Measurements from ENCODE around the gene TRIM38. TPM values are rescaled to one million over a fixed set of nuclear protein-coding genes. Genes with fewer than 3 reads are reported as not detected.
"Not testable (repeated sequence)": the region's sequence is repeated elsewhere in the genome, so short reads cannot be mapped to it uniquely, and the experiment has no call there.

Gene TRIM38
- total RNA-seq, 1 donor from 2014 or later = 0.47 TPM

DNA sequence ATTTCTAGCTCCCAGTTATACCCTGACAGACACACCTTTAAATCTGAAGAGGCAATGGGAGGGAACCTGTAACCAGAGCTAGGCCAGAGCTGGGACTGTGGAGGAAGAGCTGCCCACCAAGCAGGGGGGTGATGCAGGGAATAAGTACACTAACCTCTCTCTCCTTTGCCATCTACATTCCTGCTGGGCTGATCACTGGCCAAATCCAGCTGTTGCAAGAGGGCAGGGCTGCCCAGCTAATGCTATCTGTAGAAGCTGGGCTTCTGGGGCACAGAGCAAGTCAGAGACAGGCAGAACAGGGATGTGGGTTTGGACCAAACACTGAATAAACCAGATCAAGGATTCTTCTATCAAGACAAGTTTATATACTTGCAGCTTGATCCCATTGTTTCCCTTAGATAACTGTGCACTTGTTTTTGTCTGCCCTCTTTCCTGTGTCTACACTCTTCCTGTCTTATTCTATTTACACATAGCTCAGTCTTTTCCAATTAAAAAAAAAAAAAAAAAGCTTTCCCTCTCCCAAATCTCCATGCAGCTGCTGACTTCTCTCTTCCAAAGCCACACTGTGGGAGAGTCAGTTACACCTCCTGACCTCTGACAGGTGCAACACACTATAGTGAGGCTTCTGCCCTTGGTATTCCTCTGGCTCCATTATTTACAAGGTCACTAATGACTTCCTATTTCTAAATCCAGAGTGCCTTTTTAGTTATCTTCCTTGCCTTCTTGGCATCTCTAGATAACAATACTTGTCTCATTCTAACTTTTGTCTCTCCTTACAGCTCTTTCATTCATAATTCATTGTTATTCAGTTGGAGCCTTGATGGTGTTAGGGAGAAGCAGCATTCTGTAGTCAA, 43.7 kb downstream of the TRIM38 start:
- no peak for DNase-seq

DNA sequence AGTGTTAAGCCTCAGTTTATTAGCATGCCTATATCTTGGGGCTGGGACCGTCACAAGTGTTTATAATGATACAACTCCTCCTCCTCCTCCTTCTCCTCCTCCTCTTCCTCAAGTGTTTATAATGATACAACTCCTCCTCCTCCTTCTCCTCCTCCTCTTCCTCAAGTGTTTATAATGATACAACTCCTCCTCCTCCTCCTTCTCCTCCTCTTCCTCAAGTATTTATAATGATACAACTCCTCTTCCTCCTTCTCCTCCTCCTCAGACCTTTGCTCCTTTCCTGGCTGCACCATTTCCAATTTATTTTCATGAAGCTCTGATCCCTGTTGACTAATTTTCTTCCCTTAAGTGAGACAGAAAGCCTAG, 44.3 kb downstream of the TRIM38 start:
- DNase-seq = not testable (repeated sequence)

DNA sequence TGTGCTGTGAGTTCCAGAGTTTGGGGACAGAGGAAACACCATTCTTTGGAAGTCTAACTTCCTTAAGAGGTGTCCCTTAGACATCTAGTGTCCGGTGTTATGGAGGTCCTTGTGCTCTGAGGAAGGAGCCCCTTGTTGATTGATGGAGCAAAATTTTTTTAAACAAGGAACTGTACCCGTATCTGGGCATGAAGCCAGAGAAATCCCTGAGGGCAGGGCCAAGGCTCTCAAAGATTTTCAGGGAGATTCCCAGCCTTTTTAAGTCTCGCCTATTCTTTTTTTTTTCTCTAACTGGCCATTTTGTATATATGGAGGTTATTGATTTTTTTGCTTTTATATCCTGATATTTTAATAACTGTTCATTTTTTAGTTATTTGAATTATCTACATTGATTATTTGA, 45.9 kb downstream of the TRIM38 start:
- DNase-seq = no peak

DNA sequence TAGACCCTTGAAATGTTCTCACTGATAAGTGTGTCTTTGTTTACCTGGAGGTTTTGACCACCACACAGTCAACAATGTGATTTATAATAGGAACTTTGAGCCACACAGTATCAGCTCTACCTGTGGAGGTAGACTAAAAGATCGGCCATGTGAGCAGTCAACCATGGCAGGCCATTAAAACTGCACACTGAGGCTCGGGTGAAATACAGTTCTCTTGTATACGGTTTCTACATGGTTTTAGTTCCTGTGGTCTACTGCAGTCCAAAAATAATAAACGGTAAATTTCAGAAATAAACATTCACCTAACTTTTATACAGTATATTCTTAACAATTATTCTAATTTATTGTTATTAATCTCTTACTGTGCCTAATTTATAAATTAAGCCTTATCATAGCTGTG, 47.2 kb downstream of the TRIM38 start:
- no peak for DNase-seq

DNA sequence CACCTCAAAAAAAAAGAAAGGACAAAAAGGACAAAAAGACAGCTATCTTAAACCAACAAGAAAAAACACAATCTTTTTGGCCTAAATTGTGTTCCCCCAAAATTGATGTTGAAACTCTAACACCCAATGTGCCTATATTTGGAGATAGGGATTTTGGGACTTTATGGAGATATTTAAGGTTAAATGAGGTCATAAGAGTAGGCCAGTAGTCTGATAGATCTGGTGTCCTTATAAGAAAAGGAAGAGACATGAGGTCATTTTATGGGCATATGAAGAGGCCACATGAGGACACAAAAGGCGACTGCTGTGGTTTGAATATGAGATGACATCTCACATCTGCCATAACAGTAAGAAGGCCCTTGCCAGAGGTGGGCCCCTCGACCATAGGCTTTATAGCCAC, 49.5 kb downstream of the TRIM38 start:
- no peak for DNase-seq

DNA sequence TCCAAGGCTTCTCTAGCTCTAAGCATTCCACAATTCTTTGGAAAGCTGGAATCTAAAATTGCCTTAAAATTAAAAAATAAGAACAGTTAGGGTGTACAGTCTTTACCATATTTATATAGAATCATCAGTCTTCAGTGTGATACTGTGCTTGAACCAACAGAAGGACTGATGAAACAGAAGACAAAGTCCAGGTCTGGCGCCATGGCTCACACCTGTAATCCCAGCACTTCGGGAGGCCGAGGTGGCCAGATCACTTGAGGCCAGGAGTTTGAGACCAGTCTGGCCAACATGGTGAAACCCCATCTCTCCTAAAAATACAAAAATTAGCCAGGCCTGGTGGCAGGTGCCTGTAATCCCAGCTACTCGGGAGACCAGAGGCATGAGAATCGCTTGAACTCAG, 51.8 kb downstream of the TRIM38 start:
- not testable (repeated sequence) for DNase-seq

DNA sequence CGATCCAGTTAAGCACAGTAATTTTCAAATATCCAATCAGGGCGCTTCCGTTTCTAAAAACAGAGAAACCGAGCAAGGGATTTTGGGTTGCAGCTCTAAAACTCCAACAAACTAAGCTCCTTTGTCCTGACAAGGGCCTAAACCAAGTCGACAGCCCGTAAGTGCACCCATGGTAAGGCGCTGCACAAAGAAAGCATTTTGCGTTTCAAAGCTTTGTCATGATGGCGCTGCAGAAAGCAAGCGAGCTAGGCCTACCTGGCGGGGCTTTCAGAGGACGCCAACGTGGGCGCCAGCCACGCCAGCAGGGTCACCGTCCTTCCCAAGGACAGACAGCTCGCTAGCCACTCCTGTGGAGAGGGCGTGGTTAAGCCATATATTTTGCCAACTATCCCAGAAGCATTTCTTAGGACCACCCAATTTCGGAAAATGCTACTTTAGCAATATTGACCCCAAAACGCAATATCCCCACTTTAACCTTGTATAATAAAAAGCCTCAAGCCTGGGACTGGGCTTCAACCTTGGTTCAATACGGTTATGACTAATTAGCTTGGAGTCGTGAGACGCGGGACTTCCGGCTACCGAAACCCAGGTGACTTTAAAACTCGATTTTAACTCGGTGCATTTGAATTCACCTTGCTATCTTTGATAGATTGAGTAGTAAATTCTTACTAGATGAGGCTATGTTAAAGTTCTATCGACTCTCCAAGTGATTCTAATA, 53.8 kb downstream of the TRIM38 start:
- DNase-seq = no peak

DNA sequence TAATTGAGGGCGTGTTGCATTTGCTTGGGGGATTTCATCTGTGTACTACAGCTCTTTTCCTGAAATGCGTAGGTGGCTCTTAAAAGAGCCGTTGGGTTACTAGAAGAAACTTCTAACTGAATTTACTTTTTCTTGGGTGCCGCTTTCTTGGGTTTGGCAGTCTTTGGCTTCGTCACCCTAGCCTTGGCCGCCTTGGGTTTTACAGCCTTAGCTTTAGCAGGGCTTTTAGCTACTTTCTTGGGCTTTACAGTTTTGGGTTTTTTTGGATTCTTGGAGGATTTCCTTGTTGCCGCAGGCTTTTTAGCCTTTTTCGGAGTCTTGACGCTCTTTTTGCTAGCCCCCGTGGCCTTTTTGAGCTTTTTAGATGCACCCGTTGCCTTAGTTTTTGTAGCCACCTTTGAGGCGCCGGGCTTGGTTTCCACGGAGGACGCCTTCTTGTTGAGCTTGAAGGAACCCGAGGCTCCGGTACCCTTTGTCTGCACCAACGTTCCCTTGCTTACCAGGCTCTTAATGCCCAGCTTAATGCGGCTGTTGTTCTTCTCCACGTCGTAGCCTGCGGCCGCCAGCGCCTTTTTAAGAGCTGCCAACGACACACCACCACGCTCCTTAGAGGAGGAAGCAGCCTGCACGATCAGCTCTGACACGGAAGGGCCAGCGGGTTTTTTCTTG, 54.5 kb downstream of the TRIM38 start:
- no peak for DNase-seq

DNA sequence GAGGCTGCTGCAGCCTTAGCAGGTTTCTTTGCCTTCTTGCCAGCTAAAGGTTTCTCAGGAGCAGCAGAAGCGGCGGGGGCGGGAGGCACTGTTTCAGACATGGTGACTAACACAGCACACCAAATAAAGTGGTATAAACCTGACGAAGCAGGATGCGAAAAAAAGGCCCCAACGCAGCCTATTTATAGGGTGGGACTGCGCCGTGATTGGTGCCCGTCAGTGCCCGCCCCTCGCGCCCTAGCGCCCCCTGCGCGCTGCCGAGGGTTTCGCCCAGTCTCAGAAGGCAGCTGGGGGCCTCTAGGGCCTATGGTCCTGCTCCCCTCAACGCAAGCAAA, 55.0 kb downstream of the TRIM38 start:
- peak; percentile 69 for DNase-seq

DNA sequence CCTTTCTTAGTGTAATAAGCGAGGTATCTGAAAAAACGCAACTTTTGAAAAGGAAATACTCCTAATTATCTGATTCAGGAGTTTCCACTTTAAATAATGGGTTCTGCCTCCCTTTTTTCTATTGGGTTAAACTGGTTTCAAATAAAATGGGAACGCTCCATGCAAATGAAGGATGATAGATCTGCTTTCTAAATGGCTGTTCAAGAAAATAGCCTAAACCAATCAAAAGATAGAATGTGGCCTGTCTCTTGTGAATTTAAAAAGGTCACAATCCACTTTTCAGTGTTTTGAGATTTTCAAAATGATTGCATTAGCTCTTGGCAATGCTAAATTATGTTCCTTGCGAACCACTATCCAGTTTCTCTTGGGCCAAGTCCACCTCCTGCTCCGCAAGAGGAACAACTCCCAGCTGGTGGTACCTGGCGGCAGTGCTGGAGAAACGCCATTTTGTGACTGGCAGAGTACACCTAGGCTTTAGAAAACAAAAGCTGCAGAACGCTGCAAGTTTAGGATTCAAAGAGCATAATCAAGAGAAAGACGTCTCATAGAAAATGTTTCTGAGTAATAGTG, 56.7 kb downstream of the TRIM38 start:
- DNase-seq = no peak

DNA sequence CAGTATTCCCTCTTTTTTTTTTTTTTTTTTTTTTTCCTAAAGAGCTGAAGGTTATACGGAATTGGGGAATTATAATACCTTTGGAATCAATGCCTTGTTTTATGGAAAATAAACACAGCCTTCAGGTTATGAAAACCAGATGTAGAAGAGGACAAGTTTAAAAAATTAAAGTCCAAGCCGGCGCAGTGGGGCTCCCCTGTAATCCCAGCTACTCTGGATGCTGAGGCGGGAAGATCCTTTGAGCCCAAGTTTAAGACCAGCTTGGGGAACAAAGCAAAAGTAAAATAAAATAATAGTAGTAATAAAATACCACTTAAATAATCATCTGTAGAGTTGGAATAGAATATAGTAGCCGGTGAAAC, 57.3 kb downstream of the TRIM38 start:
- DNase-seq = no peak

DNA sequence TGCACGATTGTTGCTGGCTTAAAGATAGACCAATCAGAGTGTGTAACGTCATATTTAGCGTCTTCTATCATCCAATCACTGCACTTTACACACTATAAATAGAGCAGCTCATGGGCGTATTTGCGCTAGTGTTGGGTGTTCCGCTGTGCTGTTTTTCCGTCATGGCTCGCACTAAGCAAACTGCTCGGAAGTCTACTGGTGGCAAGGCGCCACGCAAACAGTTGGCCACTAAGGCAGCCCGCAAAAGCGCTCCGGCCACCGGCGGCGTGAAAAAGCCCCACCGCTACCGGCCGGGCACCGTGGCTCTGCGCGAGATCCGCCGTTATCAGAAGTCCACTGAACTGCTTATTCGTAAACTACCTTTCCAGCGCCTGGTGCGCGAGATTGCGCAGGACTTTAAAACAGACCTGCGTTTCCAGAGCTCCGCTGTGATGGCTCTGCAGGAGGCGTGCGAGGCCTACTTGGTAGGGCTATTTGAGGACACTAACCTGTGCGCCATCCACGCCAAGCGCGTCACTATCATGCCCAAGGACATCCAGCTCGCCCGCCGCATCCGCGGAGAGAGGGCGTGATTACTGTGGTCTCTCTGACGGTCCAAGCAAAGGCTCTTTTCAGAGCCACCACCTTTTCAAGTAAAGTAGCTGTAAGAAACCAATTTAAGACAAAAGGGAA, 57.9 kb downstream of the TRIM38 start:
- DNase-seq = peak; percentile 49

DNA sequence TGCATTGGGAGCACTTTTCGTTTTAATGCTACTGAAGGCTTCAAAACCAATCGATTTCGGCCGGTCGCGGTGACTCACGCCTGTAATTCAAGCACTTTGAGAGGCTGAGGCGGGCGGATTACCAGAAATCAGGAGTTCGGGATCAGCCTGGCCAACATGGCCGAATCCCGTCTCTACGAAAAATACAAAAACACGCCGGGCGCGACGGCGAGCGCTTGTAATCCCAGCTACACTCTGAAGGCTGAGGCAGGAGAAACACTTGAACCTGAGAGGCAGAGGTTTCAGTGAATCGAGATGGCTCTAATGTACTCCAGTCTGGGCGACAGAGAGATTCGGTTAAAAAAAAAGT, 58.4 kb downstream of the TRIM38 start:
- DNase-seq = peak; percentile 35

DNA sequence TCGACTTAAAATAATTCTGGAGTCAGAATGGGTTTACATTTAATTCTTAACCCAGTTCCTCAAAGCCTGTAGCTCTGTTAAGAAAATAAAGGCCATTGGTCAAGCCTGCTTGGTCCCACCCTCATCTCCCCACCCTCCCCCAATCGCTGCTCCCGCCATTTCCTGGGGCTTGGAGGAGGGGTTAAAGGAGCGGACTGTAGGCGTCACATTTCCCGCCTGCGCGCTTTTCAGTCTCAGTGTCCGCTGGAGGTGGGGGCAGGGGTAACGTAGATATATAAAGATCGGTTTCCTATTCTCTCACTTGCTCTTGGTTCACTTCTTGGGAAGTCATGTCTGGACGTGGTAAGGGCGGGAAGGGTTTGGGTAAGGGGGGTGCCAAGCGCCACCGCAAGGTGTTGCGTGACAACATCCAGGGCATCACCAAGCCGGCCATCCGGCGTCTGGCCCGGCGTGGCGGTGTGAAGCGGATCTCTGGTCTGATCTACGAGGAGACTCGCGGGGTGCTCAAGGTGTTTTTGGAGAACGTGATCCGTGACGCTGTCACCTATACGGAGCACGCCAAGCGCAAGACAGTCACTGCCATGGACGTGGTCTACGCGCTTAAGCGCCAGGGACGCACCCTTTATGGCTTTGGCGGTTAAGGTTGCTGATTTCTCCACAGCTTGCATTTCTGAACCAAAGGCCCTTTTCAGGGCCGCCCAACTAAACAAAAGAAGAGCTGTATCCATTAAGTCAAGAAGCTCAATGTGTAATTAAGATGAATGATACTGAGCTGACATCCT, 58.9 kb downstream of the TRIM38 start:
- peak; percentile 80 for DNase-seq

DNA sequence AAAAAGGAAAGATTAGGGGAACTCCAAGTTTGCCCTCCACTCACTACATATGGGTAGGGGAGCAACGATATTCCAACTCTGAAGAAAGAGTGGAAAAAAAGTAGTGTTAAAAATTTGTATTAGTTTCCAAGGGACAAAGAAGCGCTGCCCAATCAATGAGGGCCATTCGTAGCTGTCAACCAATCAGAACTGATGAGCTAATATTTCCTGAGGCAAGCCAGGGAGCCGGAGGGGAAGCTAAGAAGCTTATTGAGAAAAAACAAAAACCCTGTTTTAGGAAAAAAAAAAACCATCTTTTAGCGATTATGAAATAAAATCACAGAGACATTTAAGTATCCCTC, 59.5 kb downstream of the TRIM38 start:
- peak; percentile 51 for DNase-seq

DNA sequence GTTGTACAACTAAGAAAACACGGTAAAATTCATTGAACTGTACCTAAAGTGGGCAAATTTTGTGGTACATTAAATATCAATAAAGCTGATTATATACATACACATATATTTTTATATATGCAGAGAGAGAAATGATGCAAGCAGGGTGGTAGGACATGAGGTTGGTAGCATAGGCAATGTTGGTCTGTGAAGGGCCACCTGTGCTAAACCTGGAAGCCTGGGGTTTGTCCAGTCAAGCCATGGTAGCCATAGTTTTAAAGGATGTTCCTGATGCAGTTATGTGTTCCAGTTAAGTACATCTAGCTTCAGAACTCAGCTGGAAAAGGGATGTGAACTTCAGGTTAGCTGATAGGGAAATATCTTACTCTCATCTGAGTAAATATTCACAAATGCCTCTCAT, 60.1 kb downstream of the TRIM38 start:
- no peak for DNase-seq

DNA sequence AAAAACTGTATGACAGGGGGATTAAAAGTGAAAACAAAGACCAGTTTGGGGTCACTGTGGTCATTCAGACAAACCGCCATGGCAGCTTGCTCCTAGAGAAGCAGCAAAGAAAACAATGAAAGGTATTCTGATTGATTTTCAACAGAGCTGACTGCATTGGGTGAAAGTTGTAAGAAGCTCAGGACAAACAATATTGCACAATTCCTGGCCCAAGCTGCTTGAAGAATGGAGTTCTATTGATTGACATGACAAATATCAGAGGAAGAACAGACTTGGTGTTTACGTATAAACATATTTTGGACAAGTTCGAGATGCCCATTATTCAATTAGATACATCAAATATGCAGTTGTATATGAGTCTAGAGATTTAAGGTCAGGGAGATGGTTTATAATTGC, 62.0 kb downstream of the TRIM38 start:
- no peak for DNase-seq

DNA sequence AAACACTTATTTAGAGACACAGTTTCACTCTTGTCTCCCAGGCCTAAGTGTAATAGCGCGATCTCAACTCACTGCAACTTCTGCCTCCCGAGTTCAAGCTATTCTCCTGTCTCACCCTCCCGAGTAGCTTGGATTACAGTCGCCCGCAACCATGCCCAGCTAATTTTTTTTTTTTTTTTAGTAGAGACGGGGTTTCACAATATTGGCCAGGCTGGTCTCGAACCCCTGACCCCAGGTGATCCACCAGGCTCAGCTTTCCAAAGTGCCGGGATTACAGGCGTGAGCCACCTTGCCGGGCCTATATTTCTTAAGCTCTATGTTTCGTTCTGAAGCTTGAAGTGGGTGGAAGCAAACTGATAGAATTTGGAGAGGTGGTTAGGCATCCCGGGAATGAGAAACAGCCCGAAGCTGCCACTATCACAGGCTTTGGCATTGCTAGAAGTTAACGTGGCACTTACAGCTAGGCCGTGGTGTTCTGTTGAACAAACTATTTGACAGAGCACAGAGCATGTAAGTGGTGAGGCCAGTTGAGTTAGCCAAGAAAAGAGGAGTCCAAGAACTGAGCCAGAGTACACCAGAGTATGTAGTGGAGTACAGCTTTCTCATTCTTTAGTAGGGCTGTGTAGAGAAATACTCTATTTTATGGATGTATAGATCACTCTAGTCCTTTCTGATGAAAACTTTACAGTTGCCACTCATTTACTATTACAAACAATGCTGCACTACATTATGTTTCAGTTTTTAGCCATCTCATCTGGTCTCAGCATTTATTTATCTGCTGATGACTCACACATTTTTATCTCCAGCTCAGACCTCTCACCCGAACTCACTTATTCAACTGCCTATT, 62.7 kb downstream of the TRIM38 start:
- no peak for DNase-seq

DNA sequence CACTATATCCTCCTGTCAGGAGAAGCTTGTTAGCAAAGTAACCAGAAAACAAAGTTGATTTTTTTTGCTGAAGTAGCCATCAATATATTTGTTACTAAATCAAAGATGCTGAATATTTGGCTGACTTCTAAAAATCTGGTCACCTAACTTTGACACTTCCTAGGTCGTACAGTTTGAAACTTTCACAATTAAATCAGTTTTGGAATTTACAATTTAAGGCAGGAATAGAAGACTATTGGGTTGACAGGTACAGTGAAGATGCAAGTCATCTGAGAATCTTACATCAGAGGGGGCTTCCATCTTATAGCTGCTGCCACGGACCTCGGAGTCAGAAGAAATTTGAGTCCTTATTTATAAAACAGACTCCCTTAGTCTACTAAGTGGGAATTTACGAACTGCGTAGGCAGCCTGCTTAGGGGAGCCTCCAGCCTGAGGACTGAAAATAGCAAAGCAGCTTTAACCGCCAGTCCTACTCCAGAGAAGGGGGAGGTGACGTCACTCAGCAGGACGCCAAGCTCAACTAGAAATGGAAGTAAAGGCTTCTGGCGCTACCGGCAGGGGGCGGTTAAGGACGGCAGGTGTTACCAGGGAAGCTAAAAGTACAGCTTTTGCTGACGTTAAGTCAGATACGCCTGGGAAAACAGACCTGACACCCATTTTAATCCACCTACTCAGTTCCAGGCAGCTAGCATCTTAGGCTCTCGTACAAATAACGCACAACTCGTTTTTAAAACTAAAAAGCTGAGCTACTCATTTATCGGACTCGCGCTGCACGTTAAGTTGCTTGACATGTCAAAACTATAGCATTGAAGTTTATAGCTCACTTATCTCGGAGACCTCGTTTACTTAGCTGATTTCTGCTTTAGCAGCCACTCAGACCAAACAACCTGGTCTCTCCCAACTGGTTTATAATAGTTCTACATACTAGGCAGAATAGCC, 63.6 kb downstream of the TRIM38 start:
- peak; percentile 85 for DNase-seq

Measured in occipital lobe (tissue), 2 donors.